Upper lobe of left lung (tissue), 6 donors: ENCODE measurements around the gene ASPHD2. TPM values are rescaled to one million over a fixed set of nuclear protein-coding genes. Genes with fewer than 3 reads are reported as not detected.

Experiments used
- ATAC-seq, 2 donors: fragments of 200-7000 bp; cut with Tn5 transposase; one replicate each; pipeline ENCODE4 v1.9.1; 2022; ENCODE audit warnings: mild to moderate bottlenecking in 2 of 2, moderate library complexity in 2 of 2; ENCODE audit not compliant: low FRiP score in 2 of 2
- DNase-seq, 2 donors: peaks; one replicate each; pipeline ENCODE4 v3.0.0-alpha.2; 2019 to 2020
- H3K27ac ChIP-seq, 4 donors: fragments of 200-600 bp; sonication (generic); one replicate each; pipeline ENCODE4 v1.5.1; 2016 to 2019
- H3K27me3 ChIP-seq, 4 donors: fragments of 200-600 bp; sonication (generic); one replicate each; pipeline ENCODE4 v1.5.1; 2017 to 2019
- H3K36me3 ChIP-seq, 4 donors: fragments of 200-600 bp; sonication (generic); one replicate each; pipeline ENCODE4 v1.5.1; 2016 to 2019
- H3K4me1 ChIP-seq, 4 donors: fragments of 200-600 bp; sonication (generic); one replicate each; pipeline ENCODE4 v1.5.1; 2018 to 2019
- H3K4me3 ChIP-seq, 4 donors: fragments of 200-600 bp; sonication (generic); one replicate each; pipeline ENCODE4 v1.5.1; 2017 to 2019; ENCODE audit warnings: mild to moderate bottlenecking in 2 of 4, moderate library complexity in 1 of 4
- H3K9me3 ChIP-seq, 4 donors: fragments of 200-600 bp; sonication (generic); one replicate each; pipeline ENCODE4 v1.5.1; 2018 to 2019
- CTCF ChIP-seq, 6 experiments: fragments of 450-650 bp in 4 of 6; fragments of 200-600 bp in 2 of 6; sonication (generic) in 2 of 6; IDR thresholded peaks; one replicate each; pipeline ENCODE4 v1.5.1; 2016 to 2019; ENCODE audit warnings: antibody characterized with exemption in 6 of 6
- EP300 ChIP-seq, 4 donors: sonication (generic); formaldehyde crosslinking; IDR thresholded peaks; one replicate each; pipeline ENCODE4 v1.5.1; 2017; ENCODE audit warnings: antibody characterized with exemption in 4 of 4, control low read depth in 2 of 4
- POLR2A ChIP-seq, 4 donors: fragments of 450-650 bp; IDR thresholded peaks; one replicate each; pipeline ENCODE4 v1.5.1; 2016 to 2017; ENCODE audit warnings: antibody characterized with exemption in 4 of 4, mild to moderate bottlenecking in 2 of 4
- POLR2AphosphoS5 ChIP-seq, 2 donors: sonication (generic); formaldehyde crosslinking; IDR thresholded peaks; one replicate each; pipeline ENCODE4 v1.5.1; 2017; ENCODE audit warnings: antibody characterized with exemption in 2 of 2
- WGBS, 2 donors: methylation state at CpG; one replicate each; pipeline ENCODE4 v1.1.5; 2017 to 2018; 5-methylcytosine and 5-hydroxymethylcytosine counted together
- total RNA-seq, 6 donors: library from RNA; depleted of rRNA in 4 of 6; stranded (reverse); fragments of >200 nt in 4 of 6; gene quantifications; one replicate each; pipeline versions ENCODE4 v1.1.0 to v1.2.1, GENCODE V29; 2016 to 2021
- donor health status: DM: no; HTN: no; CAD: no; lungs with moderate emphysema.
- donor health status: DM: no; HTN: yes; CAD: no; lungs with severe emphysema.

The ASPHD2 gene
- total RNA-seq, 6 donors from 2014 or later = 0.33 to 2.1 (median 1.1) TPM

GRCh38 chr22:26466196-26466595, 37.1 kb downstream of the ASPHD2 start:
- TF ChIP-seq CTCF (IDR thresholded peaks at IDR 0.05) = no peak
- no peak for TF ChIP-seq EP300 (IDR thresholded peaks at IDR 0.05)
- TF ChIP-seq POLR2AphosphoS5 (IDR thresholded peaks at IDR 0.05) = no peak
- no peak for TF ChIP-seq POLR2A (IDR thresholded peaks at IDR 0.05)
- Histone ChIP-seq H3K36me3 (peaks cover 47 to 99% (median 80%) of the 10 kb centered on the region in 4 donors), H3K9me3 (no peaks in the 10 kb centered on the region), H3K27me3 (no peaks in the 10 kb centered on the region), H3K4me1 (no peaks in the 10 kb centered on the region), H3K4me3 (no peak overlapping the region), H3K27ac (no peak overlapping the region)
- WGBS, 2 donors = 88 to 94% methylated on average over 5 of the region's 5 CpGs
- ATAC-seq (no peak), DNase-seq (no peak)

DNA sequence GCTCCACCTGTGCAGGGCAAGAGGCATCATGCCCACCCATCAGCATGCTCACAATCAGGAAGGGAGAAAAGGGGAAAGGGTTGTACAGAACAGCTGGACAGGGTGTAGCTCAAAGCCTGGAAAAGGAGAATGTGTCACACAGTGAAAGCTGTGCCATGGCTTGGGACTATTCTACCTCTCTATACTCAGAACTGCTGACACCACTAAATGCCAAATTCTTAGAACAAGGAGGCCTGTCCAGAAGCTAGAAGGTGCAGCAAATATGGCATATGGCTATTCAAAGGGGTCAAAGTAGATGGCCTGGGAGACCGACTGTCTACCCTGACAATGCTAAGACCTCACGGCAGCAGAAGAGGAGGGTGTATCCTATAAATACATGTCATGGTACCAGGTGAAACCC, 41.7 kb downstream of the ASPHD2 start:
- TF ChIP-seq EP300 (IDR thresholded peaks at IDR 0.05) (no peak), POLR2AphosphoS5 (IDR thresholded peaks at IDR 0.05) (no peak), POLR2A (IDR thresholded peaks at IDR 0.05) (no peak), CTCF (IDR thresholded peaks at IDR 0.05) (no peak)
- no peak overlapping the region for H3K4me3 ChIP-seq
- 79 to 97% methylated on average over 2 of the region's 2 CpGs for WGBS, 2 donors
- H3K27ac ChIP-seq = no peak overlapping the region
- H3K27me3 ChIP-seq = no peaks in the 10 kb centered on the region
- H3K9me3 ChIP-seq = no peaks in the 10 kb centered on the region
- peaks cover 46 to 97% (median 60%) of the 10 kb centered on the region in 4 donors for H3K36me3 ChIP-seq
- no peak for ATAC-seq
- DNase-seq = no peak
- H3K4me1 ChIP-seq = peaks cover 0 to 5% (median 2%) of the 10 kb centered on the region in 4 donors

- ATAC-seq = peak in 1 of 2 donors; percentile 72
- Histone ChIP-seq H3K4me3 (no peak overlapping the region), H3K4me1 (peaks cover 0 to 5% (median 2%) of the 10 kb centered on the region in 4 donors), H3K9me3 (no peaks in the 10 kb centered on the region), H3K27me3 (no peaks in the 10 kb centered on the region), H3K27ac (peak overlapping the region in 2 of 4 donors; percentile 2 to 18), H3K36me3 (peaks cover 44 to 97% (median 57%) of the 10 kb centered on the region in 4 donors)
- peak in 1 of 2 donors; percentile 37 for DNase-seq
- 75 to 100% methylated on average over 3 to 5 of the region's 5 CpGs for WGBS, 2 donors
- TF ChIP-seq CTCF (IDR thresholded peaks at IDR 0.05) = no peak
Measured at GRCh38 chr22:26471522-26471921, 42.5 kb downstream of the ASPHD2 start.

GRCh38 chr22:26474682-26475081, 45.6 kb downstream of the ASPHD2 start:
- no peak for DNase-seq
- Histone ChIP-seq H3K4me1 (peaks cover 7 to 15% (median 9%) of the 10 kb centered on the region in 4 donors), H3K27me3 (no peaks in the 10 kb centered on the region), H3K4me3 (no peak overlapping the region), H3K27ac (no peak overlapping the region), H3K9me3 (no peaks in the 10 kb centered on the region), H3K36me3 (peaks cover 26 to 82% (median 37%) of the 10 kb centered on the region in 4 donors)
- TF ChIP-seq POLR2AphosphoS5 (IDR thresholded peaks at IDR 0.05) (no peak), POLR2A (IDR thresholded peaks at IDR 0.05) (no peak)
- ATAC-seq = no peak

DNA sequence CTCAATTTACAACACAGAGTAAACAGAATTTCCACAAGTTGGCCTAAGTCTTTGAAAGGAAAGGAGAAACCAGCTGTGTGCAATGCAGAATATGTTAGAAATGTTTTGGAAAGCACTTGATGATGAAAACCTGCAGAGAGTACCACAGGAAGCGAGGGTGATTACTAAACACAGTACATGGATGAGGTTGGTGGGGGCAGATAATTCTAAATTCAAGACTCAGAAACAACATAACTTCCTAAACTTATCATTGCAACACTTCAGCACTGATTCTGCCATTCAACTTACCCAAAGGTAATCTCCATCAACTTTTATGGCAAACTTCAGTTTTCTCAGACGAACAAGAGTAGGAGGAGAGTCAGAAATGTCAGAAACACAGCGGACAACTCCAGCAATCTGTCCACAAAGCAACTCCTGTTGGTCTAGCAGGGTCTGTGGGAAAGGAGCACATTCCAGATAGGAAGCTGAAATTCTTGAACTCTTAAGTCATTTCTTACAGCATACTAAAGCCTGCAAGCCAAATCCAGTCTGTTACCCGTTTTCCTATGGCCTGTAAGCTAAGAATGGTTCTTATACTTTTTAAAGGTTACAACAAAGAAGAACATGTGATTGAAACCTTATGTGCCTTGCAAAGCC, 47.8 kb downstream of the ASPHD2 start:
- 76 to 81% methylated on average over 4 of the region's 4 CpGs for WGBS, 2 donors

More for the DNA sequence above, 47.8 kb downstream of the ASPHD2 start:
- TF ChIP-seq CTCF (IDR thresholded peaks at IDR 0.05) (no peak), EP300 (IDR thresholded peaks at IDR 0.05) (no peak), POLR2A (IDR thresholded peaks at IDR 0.05) (no peak), POLR2AphosphoS5 (IDR thresholded peaks at IDR 0.05) (no peak)
- Histone ChIP-seq H3K4me3 (no peak overlapping the region), H3K4me1 (peaks cover 24 to 36% (median 28%) of the 10 kb centered on the region in 4 donors), H3K36me3 (peaks cover 10 to 68% (median 16%) of the 10 kb centered on the region in 4 donors), H3K27me3 (no peaks in the 10 kb centered on the region), H3K9me3 (no peaks in the 10 kb centered on the region), H3K27ac (no peak overlapping the region)
- no peak for ATAC-seq
- DNase-seq = no peak
